Measurements from ENCODE around the gene NPVF. TPM values are rescaled to one million over a fixed set of nuclear protein-coding genes. Genes with fewer than 3 reads are reported as not detected.

NPVF gene, protein sequence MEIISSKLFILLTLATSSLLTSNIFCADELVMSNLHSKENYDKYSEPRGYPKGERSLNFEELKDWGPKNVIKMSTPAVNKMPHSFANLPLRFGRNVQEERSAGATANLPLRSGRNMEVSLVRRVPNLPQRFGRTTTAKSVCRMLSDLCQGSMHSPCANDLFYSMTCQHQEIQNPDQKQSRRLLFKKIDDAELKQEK
- total RNA-seq, result not detected
- long read RNA-seq, donor 1, result 0 reads
- long read RNA-seq, donor 2, result 0 reads

DNA sequence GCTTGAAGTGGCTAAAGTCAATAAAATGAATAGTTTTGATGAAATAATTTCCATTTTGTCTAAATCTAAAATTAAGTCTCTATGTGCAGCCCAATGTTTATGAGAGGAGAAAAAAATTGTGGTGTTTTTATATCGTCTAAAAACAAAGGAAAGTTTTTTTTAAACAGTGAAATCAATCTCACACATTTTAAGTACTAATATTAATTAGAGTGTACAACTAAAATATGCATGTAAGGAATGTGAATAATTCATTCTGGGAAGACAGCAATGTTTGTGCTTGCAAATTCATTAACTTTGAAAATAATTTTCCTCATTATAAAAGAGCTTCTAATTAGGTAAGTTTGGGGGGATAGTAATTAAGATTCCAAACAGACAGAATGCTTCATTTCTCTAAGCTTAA is at the start of gene NPVF:
TSS of gene NPVF (minus strand) at position 101 of the 400 bp plus-strand sequence. CDS start at position 54, 47 bp downstream.
- no peak for DNase-seq (ENCODE audit: low spot score)
- intact Hi-C loops (cut with DNase I), result no loop called here

DNA sequence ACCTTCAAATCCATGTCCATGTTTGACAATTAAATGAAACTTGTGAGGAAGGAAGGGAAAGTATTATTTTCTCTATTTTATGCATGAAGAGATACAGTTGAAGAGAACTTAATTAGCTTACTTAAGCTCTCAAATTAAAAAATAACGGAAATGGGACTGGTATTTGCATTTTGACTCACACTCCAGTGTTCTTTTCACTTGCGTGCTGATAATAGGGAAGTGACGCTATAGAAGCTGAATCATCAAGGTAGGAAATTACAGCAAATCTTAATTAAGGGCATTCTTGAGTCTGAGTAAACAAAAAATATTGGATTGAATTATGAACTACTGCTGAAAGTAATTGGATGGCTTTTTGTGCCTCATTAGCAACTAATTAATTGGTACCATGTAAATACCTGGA is 44.0 kb upstream of the NPVF start:
- intact Hi-C loops (cut with DNase I), result no loop called here
- DNase-seq (ENCODE audit: low spot score), result no peak

DNA sequence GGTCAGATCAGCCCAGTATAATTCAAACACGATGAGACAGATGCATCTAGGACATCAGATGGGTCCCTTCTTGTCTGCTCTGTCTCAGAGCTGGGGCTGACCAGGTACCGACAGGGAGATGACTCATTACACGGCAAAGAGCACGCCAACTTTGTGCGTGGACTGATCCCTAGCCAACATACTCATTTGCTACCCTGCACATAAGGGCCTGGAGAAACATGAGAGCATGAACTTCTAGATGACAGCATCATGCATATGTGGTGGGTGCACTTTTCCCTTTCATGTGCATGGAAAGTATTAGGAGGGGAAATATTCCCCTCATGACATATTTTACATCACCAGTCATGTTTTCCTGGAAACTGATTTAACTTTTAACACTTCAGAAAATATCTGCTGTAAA is 35.1 kb upstream of the NPVF start:
- no peak for DNase-seq (ENCODE audit: low spot score)
- intact Hi-C loops (cut with DNase I), result no loop called here

DNA sequence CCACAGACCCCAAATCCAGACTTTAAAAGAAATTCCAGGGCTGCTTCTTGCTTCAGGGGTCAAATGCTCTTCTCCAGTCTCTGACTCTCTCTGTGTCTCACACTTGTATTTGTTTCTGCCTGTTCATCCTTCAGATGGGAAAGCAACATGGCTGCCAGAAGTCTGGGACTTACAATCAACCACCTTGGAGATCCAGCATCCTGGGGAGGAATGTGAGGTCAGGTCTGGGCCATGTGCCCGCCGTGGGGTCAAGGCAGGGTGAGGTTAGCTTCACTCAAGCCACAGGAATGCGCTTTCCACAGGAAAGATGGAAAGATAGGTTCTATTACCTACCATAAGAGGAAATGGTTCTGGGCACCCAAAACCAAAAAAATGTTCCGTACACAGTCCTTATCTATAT is 34.3 kb upstream of the NPVF start:
- intact Hi-C loops (cut with DNase I), result no loop called here
- no peak for DNase-seq (ENCODE audit: low spot score)

DNA sequence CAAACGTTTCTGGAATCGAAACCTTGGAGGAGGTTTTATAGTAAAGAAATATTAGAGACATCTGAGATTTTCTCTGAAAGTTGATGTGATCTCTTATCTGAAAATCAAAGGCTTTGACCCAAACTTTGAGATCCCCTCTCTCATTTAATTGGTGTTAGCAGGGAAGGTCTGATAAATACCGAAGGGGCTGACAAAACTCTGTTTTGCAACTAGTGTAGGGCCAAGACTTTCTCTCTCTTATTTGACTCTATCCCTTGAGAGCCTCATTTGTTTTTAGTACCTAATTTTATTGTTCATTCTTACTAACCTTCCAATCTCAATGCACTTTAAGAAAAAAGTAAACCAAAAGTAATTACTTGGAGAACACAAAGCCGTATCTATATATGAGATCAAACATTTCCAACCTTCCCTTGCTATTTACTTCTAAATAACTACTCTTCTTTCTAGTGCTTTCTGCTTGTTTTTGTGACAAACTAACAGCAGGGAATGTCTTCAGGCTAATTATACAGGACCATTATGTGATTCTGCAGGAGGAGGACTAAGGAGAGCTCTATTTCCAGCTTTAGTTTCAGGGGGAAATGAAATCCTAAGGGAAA is 33.4 kb upstream of the NPVF start:
- intact Hi-C loops (cut with DNase I), result no loop called here
- no peak for DNase-seq (ENCODE audit: low spot score)

DNA sequence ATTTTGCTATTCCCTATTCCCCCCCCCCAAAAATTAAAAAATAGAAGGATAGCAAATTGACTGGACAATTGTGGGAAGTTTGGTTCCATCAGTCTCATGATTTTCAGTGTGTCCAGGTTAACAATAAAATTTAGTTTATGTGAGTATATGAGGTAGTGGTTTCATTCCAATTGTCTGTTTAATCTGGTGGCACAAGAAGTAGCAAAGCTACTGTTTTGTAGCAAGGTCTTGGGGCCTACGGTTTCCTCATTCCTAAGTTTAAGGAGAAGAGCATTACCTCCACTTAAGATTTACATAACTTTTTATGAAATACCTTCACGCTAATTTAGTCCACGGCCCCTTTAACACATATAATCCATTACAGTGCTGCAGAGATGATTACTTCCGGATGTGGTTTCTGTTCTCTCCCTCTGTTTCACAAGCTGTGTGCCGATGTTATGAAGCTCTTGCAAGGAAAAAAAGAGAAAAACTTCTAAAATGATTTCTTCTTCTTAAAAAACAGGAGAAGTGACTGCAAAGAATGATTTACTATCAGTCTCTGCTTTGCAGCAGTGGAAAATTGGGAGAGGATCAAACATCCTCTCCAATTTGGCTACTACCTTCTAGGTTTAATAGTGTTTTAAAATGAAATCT is 32.7 kb upstream of the NPVF start:
- no peak for DNase-seq (ENCODE audit: low spot score)
- intact Hi-C loops (cut with DNase I), result no loop called here

DNA sequence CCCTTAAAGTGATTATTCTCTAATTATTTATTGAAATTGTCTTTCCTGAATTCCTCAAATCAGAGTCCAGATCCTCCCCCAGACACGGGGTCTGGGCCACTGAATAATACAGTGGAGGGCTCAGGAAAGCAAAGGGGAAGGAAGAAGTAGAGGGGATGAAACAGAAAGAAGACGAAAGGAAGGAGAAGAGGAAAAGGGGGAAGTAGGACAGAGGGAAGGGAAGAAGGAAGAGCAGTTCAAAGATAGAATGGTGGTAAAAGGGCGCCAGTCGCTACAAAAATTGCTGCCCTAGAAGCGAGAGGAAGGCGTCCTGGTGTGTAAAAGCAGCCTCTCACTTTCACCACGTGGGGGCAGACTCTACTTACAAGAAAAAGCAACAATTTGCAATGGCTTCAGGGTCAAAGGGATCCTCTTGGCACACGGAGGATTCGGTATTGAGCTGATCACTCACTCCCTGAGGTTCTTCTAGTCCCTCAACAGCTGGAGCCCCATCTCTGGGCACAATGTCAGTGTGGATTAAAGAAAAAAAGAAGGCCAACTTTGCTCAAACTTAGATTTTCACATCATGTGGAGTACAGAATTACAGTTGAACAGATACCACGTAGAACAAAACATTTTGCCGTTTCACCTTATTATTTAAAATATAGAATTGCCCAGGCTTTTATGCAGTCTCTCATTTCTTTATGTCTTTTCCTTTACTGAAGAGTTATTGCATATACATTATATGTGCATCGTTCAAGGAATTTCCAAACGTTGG is 31.4 kb upstream of the NPVF start:
- intact Hi-C loops (cut with DNase I), result loop anchor here (2.0 to 5.0 kb wide), 4 partner anchors 128 to 597 kb away; no protein-coding TSS in a partner anchor
- no peak for DNase-seq (ENCODE audit: low spot score)

DNA sequence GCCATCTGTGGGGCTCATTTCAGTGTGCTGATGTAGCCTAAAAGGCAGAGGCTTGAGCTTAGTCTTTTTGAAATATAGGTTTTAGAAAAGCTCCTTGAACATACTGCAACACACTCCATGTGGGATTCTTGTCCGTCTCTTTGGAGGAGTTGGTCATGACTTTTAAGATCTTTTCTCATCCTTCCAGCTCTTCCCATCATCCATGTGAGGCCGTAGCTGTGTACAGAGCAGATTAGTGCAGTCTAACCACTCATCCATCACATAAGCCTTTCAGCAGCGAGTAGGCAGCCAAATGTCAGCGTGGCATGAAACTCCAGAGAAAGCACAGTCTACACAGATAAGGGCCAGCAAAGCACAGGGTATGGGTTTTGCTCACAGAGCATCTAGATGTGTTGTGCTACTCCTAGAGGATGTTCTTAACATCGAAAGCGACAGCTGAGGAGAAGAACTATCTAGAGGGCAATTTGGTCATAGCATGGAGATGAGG is 28.1 kb upstream of the NPVF start:
- no peak for DNase-seq (ENCODE audit: low spot score)
- intact Hi-C loops (cut with DNase I), result loop anchor here (5.0 kb wide), 3 partner anchors 131 to 596 kb away; no protein-coding TSS in a partner anchor

DNA sequence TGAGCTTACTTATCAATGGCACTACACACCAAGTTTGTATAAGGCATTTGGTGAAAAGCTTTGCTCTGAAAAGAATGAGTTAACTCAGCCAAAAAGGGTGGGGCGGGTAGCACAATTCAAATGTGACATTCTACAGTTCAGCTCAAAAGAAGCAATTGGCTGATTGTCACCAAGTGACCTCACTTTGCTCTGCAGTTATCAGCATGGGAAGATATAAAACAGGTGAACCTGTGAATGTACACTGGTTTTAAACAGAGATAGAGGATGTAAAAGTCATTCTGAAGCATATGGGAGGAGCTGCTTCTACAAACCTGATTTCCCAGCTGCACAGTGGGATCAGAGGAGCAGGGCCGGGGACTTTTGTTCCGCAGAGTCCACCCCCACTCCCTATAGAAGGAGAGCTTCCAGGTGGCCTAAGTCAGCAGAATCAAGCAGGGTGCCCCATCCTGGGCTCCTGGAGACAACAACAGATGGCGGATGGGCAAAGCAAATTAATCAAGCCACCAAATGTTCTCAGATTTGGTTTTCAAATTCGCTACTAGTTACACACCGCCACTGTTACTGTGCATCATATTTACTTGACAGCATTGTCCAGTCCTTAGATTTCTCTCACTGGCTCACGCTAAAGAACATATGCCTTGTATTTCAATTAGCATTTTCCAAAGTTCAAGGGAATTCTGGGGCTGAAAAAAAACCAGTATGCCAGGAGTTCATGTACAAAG is 27.5 kb upstream of the NPVF start:
- intact Hi-C loops (cut with DNase I), result loop anchor here (5.0 kb wide), 3 partner anchors 132 to 597 kb away; no protein-coding TSS in a partner anchor
- DNase-seq (ENCODE audit: low spot score), result no peak

DNA sequence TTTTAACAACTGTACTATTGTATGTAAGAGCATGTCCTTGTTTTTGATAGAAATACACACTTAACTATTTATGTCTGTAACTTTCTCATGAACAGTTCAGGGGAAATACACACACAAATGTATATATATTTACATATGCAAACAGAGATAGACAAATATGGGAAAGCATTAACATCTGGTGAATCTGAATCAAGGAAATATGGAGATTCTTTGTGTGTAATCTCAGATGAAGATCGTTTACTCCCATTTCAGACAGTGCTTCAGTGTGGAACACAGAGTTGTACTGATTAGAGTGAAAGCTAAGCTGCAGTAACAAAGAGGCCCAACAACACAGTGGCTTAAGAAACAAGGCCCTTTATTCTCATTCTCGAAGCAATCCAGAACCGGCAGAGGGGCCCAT is 26.3 kb upstream of the NPVF start:
- no peak for DNase-seq (ENCODE audit: low spot score)
- intact Hi-C loops (cut with DNase I), result loop anchor here (5.0 kb wide), 3 partner anchors 133 to 598 kb away; no protein-coding TSS in a partner anchor

DNA sequence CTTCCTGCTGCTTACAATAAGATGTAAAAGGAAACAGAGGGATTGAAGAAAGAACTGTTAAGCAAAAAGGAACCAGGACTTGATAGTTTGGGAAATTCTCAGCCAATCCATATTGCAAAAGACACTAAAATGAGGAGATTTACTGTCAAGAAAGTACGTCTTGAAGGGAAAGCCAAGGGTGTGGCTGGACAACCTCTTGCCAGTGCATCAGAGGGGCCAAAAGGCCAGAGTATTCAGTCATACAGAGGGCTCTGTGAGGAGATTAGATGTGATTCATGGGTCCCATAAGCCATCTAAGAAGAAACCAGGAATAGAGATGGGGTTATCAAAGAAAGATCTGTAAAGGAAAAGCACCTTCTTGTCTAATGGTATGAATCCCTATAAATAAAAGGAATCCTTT is 25.4 kb upstream of the NPVF start:
- intact Hi-C loops (cut with DNase I), result no loop called here
- DNase-seq (ENCODE audit: low spot score), result no peak

DNA sequence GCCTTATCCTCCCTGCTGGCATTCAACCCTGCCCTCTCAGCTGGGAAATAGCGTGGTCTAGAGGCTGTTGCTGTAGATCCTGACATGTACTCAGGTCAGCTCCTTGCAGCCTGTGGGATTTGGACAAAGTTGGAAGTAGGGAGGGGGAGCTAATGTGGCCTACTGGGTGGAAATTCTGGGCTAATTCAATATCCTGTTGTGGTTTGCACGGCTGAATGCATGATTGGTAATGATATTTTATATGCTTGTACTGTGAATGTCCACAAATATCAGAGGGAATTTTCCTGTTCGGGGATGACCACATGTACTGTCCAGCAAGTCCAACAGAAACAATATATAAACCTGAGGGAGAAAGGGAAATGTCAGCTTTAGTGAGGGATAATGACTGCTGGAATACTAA is 22.1 kb upstream of the NPVF start:
- intact Hi-C loops (cut with DNase I), result no loop called here
- DNase-seq (ENCODE audit: low spot score), result no peak

DNA sequence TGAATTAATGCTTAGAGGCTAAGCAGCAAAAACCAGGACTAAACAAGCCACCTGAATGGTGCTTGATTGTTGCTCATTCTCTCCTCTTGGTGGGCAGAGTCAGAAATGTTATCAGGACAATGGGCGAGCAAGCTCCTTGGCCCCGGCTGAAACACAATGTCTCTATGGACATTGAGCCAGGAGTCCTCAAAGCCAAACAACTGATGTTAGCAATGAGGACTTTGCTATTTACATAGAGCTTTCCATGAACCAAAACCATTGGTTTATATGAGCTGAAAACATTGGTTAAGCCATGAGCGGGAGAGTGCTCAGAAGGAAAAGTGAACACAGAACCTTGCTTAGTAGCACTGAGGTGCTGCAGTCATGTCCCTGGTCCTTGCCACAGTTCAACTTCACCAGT is 21.5 kb upstream of the NPVF start:
- intact Hi-C loops (cut with DNase I), result no loop called here
- DNase-seq (ENCODE audit: low spot score), result no peak

DNA sequence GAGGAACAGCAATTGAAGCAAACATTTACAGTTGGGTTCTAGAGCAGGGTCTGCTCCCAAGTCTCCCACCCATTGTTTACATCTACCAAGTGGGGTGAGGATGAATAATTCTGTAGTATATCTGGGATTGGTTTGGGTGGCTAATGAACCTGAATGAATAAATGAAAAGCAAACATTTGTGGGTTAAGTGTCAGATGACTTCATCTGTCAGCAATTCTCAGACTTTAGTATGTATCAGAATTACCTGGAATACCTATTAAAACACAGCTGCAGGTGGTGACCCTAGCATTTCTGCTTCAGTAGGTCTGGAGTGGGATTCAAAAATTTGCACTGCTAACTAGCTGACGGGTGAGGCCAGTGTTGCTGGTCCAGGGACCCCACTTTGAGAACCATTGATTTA is 18.0 kb upstream of the NPVF start:
- intact Hi-C loops (cut with DNase I), result no loop called here
- DNase-seq (ENCODE audit: low spot score), result no peak

DNA sequence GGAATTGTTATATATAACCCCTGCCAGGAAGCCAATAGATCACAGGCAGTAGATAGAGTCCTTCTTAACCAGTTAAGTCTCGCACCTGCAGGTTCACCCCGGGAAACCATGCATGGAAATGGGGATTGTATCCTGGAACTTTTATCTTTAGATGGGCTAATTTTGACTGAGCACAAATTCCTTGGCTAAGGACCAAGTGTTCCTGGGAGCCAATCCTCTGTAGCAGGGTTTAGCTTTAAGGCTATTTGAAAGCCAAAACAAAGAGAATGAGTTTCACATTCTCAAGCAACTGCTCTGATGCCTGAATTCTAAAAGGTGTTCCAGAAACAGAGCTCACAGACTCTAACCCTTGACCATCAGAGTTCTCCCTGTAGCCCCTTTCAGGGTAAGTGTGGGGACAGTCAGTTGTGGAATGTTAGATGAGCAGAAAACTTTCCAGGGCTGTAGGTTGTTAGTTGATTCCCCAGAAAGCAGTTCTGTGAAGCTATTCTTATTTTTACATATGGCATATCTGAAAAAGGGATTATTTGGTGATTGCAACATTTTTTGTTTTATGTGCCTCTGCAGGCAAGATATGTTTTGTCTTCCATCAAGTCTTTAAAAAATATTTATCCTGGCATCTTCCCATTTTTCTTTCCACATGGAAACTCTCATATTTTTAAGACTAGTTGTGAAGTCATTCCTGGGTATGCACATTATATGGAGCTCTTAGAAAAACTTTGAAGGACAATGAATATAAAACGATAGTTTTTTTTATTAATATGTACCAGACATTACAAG is 16.2 kb upstream of the NPVF start:
- no peak for DNase-seq (ENCODE audit: low spot score)
- intact Hi-C loops (cut with DNase I), result no loop called here

DNA sequence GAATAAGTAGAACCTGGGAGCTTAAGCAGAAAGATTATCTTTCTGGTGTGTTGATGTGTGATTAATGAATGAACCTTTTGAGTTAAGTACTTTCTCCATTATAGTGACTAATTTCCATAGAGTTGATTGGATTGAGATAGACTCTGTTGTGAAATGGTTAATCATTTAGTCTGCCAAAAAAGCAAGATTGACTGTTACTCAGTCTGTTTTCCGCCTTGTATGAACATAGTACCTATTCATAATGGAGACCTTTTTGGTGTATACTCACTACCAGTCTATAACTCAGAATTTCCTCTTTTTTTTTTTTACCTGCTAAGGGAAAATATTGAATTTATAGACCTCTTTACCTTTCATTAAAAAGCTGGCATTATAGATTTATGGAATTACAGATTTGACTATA is 14.4 kb upstream of the NPVF start:
- intact Hi-C loops (cut with DNase I), result no loop called here
- DNase-seq (ENCODE audit: low spot score), result no peak

DNA sequence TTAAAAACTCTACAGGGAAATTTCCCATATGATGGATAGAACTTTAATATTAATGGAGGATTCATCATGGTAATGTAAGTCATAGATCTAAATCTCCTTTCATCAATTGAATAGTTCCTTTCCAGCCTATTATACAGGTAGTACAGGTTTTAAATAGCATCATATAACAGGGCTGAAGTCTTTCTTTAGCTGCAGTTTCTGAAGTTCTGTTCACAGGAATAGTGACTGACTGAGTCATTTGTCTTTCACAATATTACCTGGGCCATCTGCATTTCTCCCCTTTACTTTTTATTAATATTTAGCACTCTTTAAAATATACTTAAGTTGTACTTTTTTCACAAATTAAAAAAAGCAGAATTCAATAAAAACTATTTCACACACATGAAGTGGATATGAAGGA is 12.6 kb upstream of the NPVF start:
- intact Hi-C loops (cut with DNase I), result no loop called here
- DNase-seq (ENCODE audit: low spot score), result no peak

DNA sequence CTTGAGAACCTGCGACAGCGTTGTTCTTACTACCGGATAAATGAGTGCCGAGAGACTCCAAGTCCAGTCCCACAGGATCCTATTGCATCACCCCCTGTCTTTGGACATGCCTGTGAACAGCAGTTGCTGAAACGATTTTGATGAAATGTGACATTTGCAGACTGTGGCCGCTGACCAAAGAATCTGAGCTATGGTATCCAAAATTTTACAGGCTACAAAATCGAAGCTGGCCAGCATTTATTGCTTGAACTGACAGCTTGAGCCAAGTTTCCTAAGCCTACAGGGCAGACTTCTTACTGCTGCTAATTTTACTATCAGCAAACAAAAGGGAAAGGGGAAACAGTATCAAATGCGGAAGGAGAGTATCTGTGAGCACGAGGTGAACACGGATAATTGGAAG is 12.1 kb upstream of the NPVF start:
- intact Hi-C loops (cut with DNase I), result no loop called here
- no peak for DNase-seq (ENCODE audit: low spot score)

DNA sequence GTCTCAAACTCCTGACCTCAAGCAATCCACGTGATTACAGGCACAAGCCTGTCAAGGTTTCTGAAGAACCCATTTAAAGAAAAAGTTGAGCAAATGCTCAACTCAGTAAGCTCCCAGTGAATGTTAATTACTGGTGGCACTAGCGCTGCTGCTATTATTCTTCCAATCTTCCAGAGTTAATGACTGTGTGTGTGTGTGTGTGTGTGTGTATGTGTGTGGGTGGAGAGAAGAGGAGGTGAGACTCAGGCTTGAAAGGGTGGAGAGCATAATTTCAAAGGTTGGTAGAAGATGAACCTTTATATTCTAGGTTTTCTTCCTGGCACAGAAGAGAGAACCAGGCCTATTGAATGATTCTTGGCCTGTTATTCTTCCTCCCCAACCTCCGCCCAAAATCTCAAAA is 11.6 kb upstream of the NPVF start:
- intact Hi-C loops (cut with DNase I), result no loop called here
- DNase-seq (ENCODE audit: low spot score), result no peak

Data from posterior vena cava (tissue), 2 donors.